Immature natural killer cell (primary cell): Measurements from ENCODE around the gene SMG7. TPM values are rescaled to one million over a fixed set of nuclear protein-coding genes. Genes with fewer than 3 reads are reported as not detected.
A peak's percentile ranks its signal among the peaks of the same experiment; 100 is the strongest.

Source experiments
- DNase-seq, 3 donors: peaks; one replicate each; pipeline ENCODE4 v3.0.0; 2022; ENCODE audit warnings: mixed read lengths in 1 of 3
- H3K27ac Mint-ChIP-seq, 6 donors: one replicate each; pipeline ENCODE4 v1.8.0; 2020; ENCODE audit warnings: mixed read lengths in 6 of 6, mild to moderate bottlenecking in 5 of 6, inconsistent platforms in 4 of 6, moderate library complexity in 3 of 6
- H3K27me3 Mint-ChIP-seq, 3 donors: one replicate each; pipeline ENCODE4 v1.8.0; 2020 to 2021; ENCODE audit warnings: low read depth in 3 of 3, mild to moderate bottlenecking in 3 of 3, mixed read lengths in 3 of 3, moderate library complexity in 3 of 3, inconsistent platforms in 1 of 3
- H3K36me3 Mint-ChIP-seq, 3 donors: one replicate each; pipeline ENCODE4 v1.8.0; 2020; ENCODE audit warnings: mixed read lengths in 3 of 3, inconsistent platforms in 2 of 3, mild to moderate bottlenecking in 2 of 3
- H3K4me1 Mint-ChIP-seq, 2 donors: one replicate each; pipeline ENCODE4 v1.8.0; 2020; ENCODE audit warnings: inconsistent platforms in 2 of 2, mild to moderate bottlenecking in 2 of 2, mixed read lengths in 2 of 2, moderate library complexity in 1 of 2
- H3K4me3 Mint-ChIP-seq, 5 donors: one replicate each; pipeline ENCODE4 v1.8.0; 2020; ENCODE audit warnings: mild to moderate bottlenecking in 5 of 5, mixed read lengths in 5 of 5, inconsistent platforms in 3 of 5, moderate library complexity in 3 of 5
- H3K9me3 Mint-ChIP-seq, 6 donors: one replicate each; pipeline ENCODE4 v1.8.0; 2020; ENCODE audit warnings: mild to moderate bottlenecking in 6 of 6, mixed read lengths in 6 of 6, inconsistent platforms in 4 of 6, moderate library complexity in 3 of 6
- polyA plus RNA-seq, 3 donors: library from polyadenylated mRNA; unstranded; fragments of 300-500 nt; fragmentation: Illumina TruSeq; gene quantifications; one replicate each; pipeline ENCODE4 v1.2.3, GENCODE V29; 2021

Gene SMG7
- polyA plus RNA-seq, 3 donors from 2014 or later, result 6.4 to 38.5 (median 11.2) TPM

- no peak for DNase-seq
- H3K27me3 Mint-ChIP-seq, result peaks cover 0 to 7% (median 4%) of the 10 kb centered on the region in 3 donors
- H3K9me3 Mint-ChIP-seq, result no peaks in the 10 kb centered on the region
- no peak overlapping the region for H3K27ac Mint-ChIP-seq
- no peaks in the 10 kb centered on the region for H3K4me1 Mint-ChIP-seq
- no peaks in the 10 kb centered on the region for H3K36me3 Mint-ChIP-seq
- no peak overlapping the region for H3K4me3 Mint-ChIP-seq
Observed at GRCh38 chr1:183454377-183454776, 17.9 kb upstream of the SMG7 start.

- no peaks in the 10 kb centered on the region for H3K9me3 Mint-ChIP-seq
- DNase-seq, result no peak
- H3K4me1 Mint-ChIP-seq, result no peaks in the 10 kb centered on the region
- no peak overlapping the region for H3K27ac Mint-ChIP-seq
- H3K36me3 Mint-ChIP-seq, result no peaks in the 10 kb centered on the region
- peaks cover under 1 to 14% (median 5%) of the 10 kb centered on the region in 3 donors for H3K27me3 Mint-ChIP-seq
- no peak overlapping the region for H3K4me3 Mint-ChIP-seq
Observed at GRCh38 chr1:183456826-183457225, 15.5 kb upstream of the SMG7 start.

GRCh38 chr1:183457449-183457848 is 14.8 kb upstream of the SMG7 start:
- no peak overlapping the region for H3K27ac Mint-ChIP-seq
- no peaks in the 10 kb centered on the region for H3K4me1 Mint-ChIP-seq
- DNase-seq, result no peak
- peaks cover 2 to 16% (median 5%) of the 10 kb centered on the region in 3 donors for H3K27me3 Mint-ChIP-seq
- no peak overlapping the region for H3K4me3 Mint-ChIP-seq
- H3K36me3 Mint-ChIP-seq, result no peaks in the 10 kb centered on the region
- no peaks in the 10 kb centered on the region for H3K9me3 Mint-ChIP-seq

GRCh38 chr1:183460596-183460995 is 11.7 kb upstream of the SMG7 start:
- Mint-ChIP-seq H3K36me3 (no peaks in the 10 kb centered on the region), H3K9me3 (no peaks in the 10 kb centered on the region), H3K4me3 (no peak overlapping the region), H3K4me1 (no peaks in the 10 kb centered on the region), H3K27me3 (peaks cover 7 to 16% (median 11%) of the 10 kb centered on the region in 3 donors), H3K27ac (no peak overlapping the region)
- DNase-seq, result no peak

GRCh38 chr1:183461350-183461749 is 10.9 kb upstream of the SMG7 start:
- Mint-ChIP-seq H3K27ac (no peak overlapping the region), H3K4me3 (no peak overlapping the region), H3K9me3 (no peaks in the 10 kb centered on the region), H3K27me3 (peaks cover 5 to 16% (median 11%) of the 10 kb centered on the region in 3 donors), H3K36me3 (no peaks in the 10 kb centered on the region), H3K4me1 (no peaks in the 10 kb centered on the region)
- DNase-seq, result no peak

- peaks cover 11 to 16% (median 13%) of the 10 kb centered on the region in 3 donors for H3K27me3 Mint-ChIP-seq
Observed at GRCh38 chr1:183463566-183463965, 8.7 kb upstream of the SMG7 start.

GRCh38 chr1:183466781-183467180 is 5.5 kb upstream of the SMG7 start:
- H3K9me3 Mint-ChIP-seq, result no peaks in the 10 kb centered on the region
- no peak overlapping the region for H3K27ac Mint-ChIP-seq
- peaks cover 18 to 22% of the 10 kb centered on the region in 2 donors for H3K4me1 Mint-ChIP-seq
- no peak overlapping the region for H3K4me3 Mint-ChIP-seq
- H3K27me3 Mint-ChIP-seq, result peaks cover 17 to 24% (median 20%) of the 10 kb centered on the region in 3 donors
- no peak for DNase-seq
- no peaks in the 10 kb centered on the region for H3K36me3 Mint-ChIP-seq

More at GRCh38 chr1:183463566-183463965, 8.7 kb upstream of the SMG7 start:
- Mint-ChIP-seq H3K9me3 (no peaks in the 10 kb centered on the region), H3K4me1 (no peaks in the 10 kb centered on the region), H3K27ac (no peak overlapping the region), H3K4me3 (no peak overlapping the region), H3K36me3 (no peaks in the 10 kb centered on the region)
- no peak for DNase-seq

- no peak overlapping the region for H3K4me3 Mint-ChIP-seq
- H3K27me3 Mint-ChIP-seq, result peaks cover 19 to 28% (median 24%) of the 10 kb centered on the region in 3 donors
- no peak for DNase-seq
- H3K9me3 Mint-ChIP-seq, result no peaks in the 10 kb centered on the region
- H3K36me3 Mint-ChIP-seq, result no peaks in the 10 kb centered on the region
- H3K27ac Mint-ChIP-seq, result no peak overlapping the region
- peaks cover 22 to 25% of the 10 kb centered on the region in 2 donors for H3K4me1 Mint-ChIP-seq
Observed at GRCh38 chr1:183467687-183468086, 4.6 kb upstream of the SMG7 start.

GRCh38 chr1:183470147-183470960 is 1.9 kb upstream of the SMG7 start:
- Mint-ChIP-seq H3K27ac (peak overlapping the region; percentile 95 to 100 (median 99)), H3K27me3 (peaks cover 16 to 28% (median 22%) of the 10 kb centered on the region in 3 donors)

GRCh38 chr1:183470961-183471742 is 1.1 kb upstream of the SMG7 start:
- peaks cover 37 to 39% of the 10 kb centered on the region in 2 donors for H3K4me1 Mint-ChIP-seq

More at GRCh38 chr1:183470147-183470960, 1.9 kb upstream of the SMG7 start:
- H3K9me3 Mint-ChIP-seq, result no peaks in the 10 kb centered on the region
- peaks cover 37 to 39% of the 10 kb centered on the region in 2 donors for H3K4me1 Mint-ChIP-seq
- H3K4me3 Mint-ChIP-seq, result peak overlapping the region; percentile 95 to 100 (median 99)
- no peaks in the 10 kb centered on the region for H3K36me3 Mint-ChIP-seq
- DNase-seq, result peak; percentile 87 to 90 (median 90)

GRCh38 chr1:183471743-183472487 is 384 bp upstream of the SMG7 start:
- Mint-ChIP-seq H3K4me3 (peak overlapping the region; percentile 95 to 100 (median 99)), H3K36me3 (no peaks in the 10 kb centered on the region), H3K27me3 (peaks cover 16 to 23% (median 22%) of the 10 kb centered on the region in 3 donors), H3K27ac (peak overlapping the region; percentile 95 to 100 (median 99)), H3K9me3 (no peaks in the 10 kb centered on the region), H3K4me1 (peaks cover 37 to 39% of the 10 kb centered on the region in 2 donors)
- DNase-seq, result peak; percentile 96 to 97 (median 97)

More at GRCh38 chr1:183470961-183471742, 1.1 kb upstream of the SMG7 start:
- H3K36me3 Mint-ChIP-seq, result no peaks in the 10 kb centered on the region
- peaks cover 16 to 28% (median 22%) of the 10 kb centered on the region in 3 donors for H3K27me3 Mint-ChIP-seq
- no peaks in the 10 kb centered on the region for H3K9me3 Mint-ChIP-seq
- peak overlapping the region; percentile 95 to 100 (median 99) for H3K4me3 Mint-ChIP-seq
- DNase-seq, result peak; percentile 78 to 82 (median 80)
- H3K27ac Mint-ChIP-seq, result peak overlapping the region; percentile 95 to 100 (median 99)

- Mint-ChIP-seq H3K9me3 (no peaks in the 10 kb centered on the region), H3K4me3 (peak overlapping the region; percentile 95 to 100 (median 99)), H3K36me3 (no peaks in the 10 kb centered on the region), H3K27ac (peak overlapping the region; percentile 66 to 100 (median 97)), H3K4me1 (peaks cover 39 to 42% of the 10 kb centered on the region in 2 donors), H3K27me3 (peaks cover 16 to 22% (median 19%) of the 10 kb centered on the region in 3 donors)
- no peak for DNase-seq
Observed at GRCh38 chr1:183473217-183473536, 878 bp downstream of the SMG7 start.

GRCh38 chr1:183476081-183476480 is 3.8 kb downstream of the SMG7 start:
- Mint-ChIP-seq H3K27ac (no peak overlapping the region), H3K4me3 (no peak overlapping the region), H3K27me3 (peaks cover 14 to 17% (median 16%) of the 10 kb centered on the region in 3 donors), H3K9me3 (no peaks in the 10 kb centered on the region), H3K4me1 (peaks cover 23 to 59% of the 10 kb centered on the region in 2 donors), H3K36me3 (no peaks in the 10 kb centered on the region)
- DNase-seq, result no peak
